NCI-H1092 (cell line): ENCODE data around the gene ARPP19.
A peak's percentile ranks its signal among the peaks of the same experiment; 100 is the strongest.
"Not testable (repeated sequence)": the region's sequence is repeated elsewhere in the genome, so short reads cannot be mapped to it uniquely, and the experiment has no call there.

Source experiments
- DNase-seq: peaks from one replicate; lab custom pipeline; 2025; lab: John Stamatoyannopoulos, UW

The ARPP19 gene, protein sequence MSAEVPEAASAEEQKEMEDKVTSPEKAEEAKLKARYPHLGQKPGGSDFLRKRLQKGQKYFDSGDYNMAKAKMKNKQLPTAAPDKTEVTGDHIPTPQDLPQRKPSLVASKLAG

DNA sequence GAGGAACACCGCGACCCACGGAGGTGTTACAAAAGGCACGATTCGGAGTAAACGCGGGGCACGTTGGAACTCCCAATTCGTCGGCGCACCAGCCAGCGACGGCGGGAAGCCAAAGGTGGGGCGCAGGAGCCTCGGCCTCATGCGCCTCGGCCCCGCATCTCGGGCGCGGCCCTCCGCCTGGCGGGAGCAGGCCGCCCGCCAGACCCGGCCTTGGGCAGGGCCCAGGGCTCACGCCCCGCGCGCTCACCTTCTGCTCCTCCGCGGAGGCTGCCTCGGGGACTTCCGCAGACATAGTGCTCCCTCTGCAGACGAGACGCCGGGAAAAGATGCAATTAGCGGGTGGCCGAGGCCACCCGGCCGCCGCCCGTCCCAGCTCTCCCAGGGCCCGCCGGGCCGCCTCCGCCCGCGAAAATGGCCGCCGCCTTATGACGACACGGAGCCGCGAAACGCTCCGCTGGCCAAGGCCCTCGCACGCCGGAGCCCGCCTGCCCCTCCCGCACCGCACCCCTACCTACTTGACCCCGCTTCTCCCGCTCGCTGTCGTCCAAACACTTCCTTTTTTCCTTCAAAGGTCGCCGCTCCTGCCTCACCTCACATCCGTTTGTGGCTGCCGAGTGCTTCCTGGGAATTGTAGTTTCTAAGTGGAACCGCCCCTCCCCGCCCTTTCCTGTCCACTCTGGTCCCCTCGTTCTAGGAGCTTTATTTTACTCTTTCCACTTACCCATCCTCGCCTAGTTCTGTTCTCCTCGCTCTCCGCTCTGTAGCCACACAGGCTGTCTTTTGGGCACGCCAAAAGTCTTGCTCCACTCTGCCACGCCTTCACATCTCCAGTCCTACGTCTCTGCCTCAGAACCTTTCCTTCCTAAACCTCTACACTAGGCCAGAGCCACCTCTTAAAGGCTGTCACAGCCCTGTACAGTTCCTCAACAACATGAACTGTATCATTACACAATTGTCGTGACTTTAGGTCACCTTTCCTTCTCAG is at the start of gene ARPP19:
Gene ARPP19, minus strand, starts transcription at position 430 of the 985 bp plus-strand sequence. Its CDS starts 138 bp downstream, at position 292.
- peak; percentile 82 for DNase-seq

DNA sequence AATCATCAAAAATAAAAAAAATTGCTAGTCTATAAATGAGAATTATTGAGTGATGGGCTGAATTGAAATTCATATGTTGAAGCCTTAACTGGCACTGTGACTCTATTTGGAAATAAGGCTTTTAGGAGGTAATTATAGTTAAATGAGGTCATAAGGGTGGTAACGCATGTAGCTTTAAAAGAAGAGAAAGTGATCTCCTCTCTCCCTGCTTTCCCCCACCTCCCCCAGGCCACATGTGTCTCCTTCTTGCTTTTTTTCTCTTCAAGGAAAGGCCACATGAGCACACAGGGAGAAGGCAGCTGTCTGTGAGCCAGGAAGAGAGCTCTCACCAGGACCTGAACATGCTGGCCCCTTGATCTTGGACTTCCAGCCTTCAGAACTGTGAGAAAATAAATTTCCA is 48.2 kb upstream of the ARPP19 start:
- DNase-seq, result no peak

DNA sequence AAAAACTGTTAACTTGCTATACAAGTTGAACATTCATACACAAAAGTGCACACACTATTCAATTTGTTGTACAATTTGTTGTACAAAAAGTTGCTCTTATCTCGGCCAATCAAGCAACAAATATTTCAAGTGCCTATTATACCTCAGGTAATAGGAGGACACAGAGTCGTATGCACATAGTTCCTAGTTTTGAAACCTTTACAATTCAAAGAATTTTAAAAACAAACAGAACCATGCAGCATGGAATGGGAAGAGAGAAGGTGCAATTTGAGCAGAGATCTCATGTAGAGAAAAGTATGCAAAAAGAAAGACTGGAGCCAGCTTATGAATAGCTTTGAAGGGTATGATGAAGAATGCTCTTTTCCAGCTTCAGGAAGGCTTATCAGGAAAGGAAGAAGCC is 46.5 kb upstream of the ARPP19 start:
- DNase-seq, result no peak

DNA sequence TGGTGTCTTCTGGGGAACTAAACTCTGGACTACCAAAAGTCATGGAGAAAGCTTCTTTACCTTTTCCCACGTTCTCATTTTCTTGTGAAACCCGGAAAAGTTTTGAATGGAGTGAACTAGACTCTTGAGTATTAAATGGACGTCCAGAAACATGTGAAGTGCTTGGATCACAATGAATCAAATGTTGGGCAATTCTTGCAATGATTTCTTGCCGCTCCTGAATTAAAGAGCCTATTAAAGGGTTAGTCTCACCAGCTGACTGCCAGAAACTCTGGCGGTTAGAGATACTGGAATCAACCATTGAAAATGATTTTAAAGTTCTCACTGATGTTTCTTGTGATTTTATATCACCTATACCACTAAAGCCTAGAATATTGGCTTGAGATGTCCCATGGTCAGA is 40.8 kb upstream of the ARPP19 start:
- no peak for DNase-seq

DNA sequence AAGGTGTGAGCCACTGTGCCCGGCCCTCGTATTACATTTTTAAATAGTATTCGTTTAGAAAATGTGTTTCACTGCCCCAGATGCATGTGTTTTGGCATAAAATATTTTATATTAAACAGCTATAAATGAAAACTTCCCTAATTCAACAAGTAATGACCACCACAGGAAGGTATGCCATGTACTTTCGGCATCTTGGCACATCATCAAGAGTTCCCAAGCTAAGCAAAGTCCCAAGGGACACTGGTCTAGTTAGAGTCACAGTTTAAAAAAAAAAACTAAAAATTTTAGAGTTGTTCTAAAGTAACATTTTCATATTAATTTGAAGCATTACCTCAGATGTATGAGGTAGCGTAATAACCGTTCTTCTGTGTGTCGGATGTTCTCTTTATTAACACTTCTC is 15.6 kb upstream of the ARPP19 start:
- DNase-seq, result no peak

DNA sequence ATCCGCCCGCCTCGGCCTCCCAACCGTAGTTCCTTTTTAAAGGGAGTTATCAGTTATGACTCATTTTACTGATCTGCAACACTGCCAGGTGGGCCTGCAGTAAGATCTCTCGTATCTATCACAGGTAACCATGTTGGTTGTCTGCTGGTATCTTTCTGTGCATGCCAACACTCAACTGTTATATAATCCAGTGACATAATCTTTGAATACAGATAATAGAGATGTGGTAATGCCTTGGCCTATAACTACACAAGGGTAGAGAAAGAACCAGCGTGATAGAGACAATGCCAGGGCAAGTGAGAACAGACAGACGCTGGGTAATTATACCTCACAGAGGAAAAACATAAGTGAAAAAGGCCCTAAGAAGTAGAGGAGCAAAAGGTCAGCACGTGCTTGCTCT is 11.0 kb upstream of the ARPP19 start:
- DNase-seq, result no peak

DNA sequence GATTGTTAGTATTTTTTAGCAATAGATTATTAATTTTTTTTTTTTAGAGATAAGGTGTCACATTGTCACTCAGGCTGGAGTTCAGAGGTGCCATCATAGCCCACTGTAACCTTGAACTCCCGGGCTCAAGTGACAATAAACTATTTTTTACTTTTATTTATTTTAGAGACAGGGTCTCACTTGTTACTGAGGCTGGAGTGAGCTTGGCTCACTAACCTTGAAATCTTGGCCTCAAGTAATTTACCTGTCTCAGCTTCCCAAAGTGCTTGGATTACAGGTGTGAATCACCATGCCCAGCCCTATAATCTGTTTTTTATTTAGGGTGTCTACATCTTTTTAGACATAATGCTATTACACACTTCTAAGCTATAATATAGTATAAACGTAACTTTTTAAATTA is 7.9 kb upstream of the ARPP19 start:
- DNase-seq, result no peak

DNA sequence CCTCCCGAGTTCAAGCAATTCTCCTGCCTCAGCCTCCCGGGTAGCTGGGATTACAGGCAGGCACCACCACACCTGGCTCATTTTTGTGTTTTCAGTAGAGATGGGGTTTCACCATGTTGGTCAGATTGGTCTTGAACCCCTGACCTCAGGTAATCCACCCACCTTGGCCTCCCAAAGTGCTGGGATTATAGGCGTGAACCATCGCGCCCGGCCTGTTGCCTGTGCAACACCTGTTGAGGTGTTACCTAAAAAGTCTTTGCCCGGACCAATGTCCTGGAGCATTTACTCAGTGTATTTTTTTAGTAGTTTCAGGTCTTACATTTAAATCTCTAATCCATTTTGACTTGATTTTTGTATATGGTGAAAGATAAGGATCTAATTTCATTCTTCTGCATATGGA is 6.7 kb upstream of the ARPP19 start:
- DNase-seq, result not testable (repeated sequence)

DNA sequence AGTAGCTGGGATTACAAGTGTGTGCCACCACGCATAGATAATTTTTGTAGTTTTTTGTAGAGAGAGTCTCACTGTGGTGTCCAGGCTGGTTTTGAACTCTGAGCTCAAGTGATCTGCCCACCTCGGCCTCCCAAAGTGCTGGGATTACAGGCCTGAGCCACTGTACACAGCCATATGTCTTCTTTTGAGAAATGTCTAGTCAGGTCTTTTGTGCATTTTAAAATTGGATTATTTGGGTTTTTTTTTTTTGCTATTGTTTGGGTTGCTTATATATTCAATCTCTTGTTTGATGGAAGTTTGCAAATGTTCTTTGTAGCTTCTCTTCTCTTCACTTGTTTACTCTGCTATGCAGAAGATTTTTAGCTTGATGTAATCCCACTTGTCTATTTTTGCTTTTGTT is 6.2 kb upstream of the ARPP19 start:
- no peak for DNase-seq

DNA sequence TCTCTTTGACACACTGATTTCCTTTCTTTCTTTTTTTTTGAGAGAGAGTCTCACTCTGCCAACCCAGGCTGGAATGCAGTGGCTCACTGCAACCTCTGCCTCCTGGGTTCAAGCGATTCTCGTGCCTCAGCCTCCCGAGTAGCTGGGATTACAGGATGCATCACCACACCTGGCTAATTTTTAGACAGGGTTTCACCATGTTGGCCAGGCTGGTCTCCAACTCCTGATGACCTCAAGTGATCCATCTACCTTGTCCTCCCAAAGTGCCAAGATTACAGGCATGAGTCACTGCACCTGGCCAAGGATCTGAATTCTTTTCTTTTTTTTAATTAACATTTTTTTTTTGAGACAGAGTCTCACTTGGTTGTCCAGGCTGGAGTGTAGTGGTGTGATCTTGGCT is 5.8 kb upstream of the ARPP19 start:
- DNase-seq, result not testable (repeated sequence)

DNA sequence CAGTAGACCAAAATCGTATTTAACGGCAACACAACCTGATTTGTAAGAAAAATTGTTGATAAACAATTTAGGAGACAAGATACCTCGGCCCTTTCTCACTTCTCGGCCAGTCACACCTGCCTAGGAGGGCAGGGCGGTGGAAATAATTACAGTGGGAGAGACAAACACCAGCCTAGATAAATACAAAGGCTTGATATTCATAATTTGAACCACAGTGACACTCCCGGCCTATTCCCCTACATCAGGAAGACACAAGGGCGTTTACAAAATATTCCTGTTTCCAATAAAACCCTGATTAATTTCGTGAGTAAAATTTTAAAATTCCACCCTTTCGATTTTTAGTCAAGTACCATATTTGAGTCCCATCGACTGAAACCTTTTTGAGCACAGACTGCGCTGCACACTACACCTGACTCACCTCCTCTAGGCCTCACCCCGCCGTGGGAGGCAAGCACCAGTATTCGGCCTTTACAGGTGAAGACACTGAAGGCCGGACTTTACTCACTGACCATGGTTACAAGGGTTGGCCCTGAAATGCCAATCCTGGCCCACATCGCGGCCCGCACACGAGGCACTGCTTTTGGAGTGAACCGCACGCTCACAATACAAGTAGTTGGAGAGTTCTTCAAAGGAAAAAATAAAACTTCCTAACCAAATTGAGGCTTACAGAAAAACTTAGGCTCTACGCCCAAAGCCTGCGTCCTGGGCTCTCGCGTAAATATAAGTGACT is 794 bp downstream of the ARPP19 start:
- no peak for DNase-seq

DNA sequence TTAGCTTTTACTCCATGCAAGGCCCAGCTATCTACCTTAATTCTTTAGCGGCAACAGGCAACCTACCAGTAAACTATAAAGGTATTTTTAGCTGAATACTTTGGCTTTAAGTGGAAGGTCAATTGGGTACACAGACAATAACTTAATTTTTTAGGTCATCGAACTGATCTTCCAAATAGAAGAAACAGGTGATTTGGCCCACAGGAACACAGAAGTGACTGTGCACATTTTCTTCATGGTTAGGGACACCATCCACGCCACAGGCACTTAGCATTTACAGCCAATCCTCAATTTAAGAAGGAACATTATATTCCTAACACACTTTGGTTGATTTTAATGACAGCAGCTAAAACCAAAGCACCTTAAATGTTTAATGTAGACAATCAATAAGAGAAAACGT is 1.9 kb downstream of the ARPP19 start:
- DNase-seq, result no peak

DNA sequence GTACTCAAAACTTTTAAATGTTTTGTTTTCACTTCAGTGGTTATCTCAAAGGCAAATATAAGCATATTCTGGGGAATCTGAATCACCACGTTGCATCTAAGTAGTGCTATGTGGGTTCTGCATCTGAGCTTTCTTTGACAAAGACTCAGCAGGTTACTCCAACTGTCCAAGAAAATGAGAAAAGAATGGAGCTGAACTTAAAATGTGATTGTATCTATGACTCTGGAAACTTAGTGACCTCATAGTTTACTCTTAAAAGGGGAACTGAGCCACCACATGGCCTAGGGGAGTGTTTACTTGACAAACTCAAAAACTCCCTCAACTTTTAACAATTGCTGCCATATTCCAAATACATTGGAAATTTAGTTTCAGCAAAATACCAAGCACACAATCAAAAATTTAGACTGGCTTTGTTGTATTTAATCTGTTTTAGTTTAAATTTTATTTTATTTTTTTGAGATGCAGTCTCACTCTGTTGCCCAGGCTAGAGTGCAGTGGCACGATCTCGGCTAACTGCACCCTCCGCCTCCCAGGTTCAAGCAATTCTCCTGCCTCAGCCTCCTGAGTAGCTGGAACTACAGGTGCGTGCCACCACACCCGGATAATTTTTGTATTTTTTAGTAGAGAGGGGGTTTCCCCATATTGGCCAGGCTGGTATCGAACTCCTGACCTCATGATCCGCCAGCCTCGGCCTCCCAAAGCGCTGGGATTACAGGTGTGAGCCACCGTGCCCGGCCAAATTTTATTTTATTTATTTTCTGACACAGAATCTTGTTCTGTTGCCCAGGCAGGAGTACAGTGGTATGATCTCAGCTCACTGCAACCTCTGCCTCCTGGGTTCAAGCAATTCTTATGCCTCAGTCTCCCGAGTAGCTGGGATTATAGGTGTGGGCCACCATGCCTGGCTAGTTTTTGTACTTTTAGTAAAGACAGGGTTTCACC is 3.1 kb downstream of the ARPP19 start:
- DNase-seq, result not testable (repeated sequence)

DNA sequence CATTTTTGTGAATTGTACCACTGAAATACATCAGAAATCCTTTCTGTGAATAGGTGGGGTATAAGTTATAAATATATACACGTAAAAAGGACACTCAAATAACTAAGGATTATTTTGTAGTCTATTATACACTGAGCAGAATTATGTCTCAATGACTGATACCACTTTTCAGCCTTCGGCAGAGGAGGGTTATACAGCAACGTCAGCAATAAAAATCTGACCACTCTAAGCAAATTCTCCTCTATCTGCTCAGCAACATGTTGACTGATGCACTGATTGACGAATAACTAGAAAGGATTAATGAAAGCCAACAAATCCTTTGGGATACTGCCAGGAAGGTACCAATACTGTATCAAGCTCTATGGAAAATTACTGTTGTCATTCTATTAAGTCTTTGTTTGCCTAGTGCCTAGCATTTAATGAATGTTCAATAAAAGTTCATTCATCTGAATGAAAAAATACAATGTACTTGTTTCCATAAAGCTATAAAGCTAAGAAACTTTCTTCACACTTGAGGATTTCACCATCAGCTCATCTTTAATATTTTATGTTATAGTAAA is 5.2 kb downstream of the ARPP19 start:
- no peak for DNase-seq

DNA sequence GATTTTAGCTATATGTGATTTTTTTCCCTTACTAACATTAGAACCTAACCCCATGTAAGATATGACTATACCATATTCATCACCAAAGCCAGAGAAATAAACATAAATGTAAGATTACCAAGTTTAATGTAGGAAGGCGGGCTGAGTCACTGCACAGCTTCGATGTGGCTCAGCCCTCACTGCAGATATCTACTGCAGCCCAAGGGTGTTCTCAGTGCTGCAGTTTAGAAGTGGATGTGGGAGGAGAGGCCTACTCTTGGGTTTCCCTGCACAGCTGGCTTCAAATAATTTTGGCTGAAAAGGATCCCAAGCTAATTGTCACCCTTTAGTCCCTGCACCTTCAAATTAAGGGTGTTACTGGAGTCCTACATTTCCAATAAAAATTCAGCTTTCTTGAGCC is 9.3 kb downstream of the ARPP19 start:
- no peak for DNase-seq

DNA sequence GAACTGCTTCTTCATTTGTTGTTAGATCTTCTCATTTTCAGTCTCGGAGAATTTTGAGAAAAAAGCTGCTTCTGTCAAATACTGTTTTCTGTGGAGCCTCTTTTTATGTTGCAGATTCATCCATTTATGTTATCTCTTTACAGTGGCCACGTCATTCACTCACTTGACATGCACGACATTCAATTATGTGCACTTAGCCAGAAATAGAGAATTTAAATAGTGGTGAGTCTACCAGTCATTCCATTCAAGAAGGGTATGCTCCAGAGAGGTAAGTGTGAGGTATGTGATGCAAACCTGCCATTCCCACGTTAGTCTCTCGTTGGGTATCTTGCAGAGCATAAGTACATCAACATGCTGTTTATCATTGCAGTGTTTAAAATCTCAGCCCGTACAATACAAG is 9.8 kb downstream of the ARPP19 start:
- DNase-seq, result no peak

DNA sequence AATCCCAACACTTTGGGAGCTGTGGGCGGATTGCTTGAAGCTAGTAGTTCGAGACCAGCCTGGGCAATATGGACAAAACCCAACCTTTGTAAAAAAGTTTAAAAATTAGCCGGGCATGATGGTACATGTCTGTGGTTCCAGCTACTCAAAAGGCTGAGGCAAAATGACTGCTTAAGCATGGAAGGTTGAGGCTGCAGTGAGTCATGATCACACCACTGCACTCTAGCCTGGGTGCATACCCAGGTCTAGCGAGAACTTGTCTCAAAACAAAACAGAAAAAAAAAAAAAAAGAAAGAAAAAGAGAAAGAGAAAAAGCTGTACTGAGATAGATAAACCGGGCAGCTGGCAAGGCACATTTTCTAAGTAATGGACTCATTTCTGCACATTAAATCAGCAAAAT is 10.6 kb downstream of the ARPP19 start:
- no peak for DNase-seq

DNA sequence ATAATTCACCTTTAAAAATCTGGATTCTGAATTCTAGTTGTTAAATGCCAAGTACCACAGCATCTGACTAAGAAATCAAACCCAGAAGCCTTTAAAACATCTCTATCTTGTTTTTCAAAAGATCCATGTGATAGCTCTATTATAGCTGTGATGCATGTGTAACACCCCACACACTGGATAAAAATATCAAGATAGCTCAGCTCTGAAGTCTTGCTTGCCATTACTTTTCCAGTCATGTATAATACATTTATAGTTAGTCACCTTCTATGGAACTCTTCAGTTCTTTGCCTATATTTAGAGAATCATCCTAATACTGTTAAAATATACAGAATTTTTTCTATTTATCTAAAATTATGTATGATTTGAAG is 11.6 kb downstream of the ARPP19 start:
- DNase-seq, result no peak

DNA sequence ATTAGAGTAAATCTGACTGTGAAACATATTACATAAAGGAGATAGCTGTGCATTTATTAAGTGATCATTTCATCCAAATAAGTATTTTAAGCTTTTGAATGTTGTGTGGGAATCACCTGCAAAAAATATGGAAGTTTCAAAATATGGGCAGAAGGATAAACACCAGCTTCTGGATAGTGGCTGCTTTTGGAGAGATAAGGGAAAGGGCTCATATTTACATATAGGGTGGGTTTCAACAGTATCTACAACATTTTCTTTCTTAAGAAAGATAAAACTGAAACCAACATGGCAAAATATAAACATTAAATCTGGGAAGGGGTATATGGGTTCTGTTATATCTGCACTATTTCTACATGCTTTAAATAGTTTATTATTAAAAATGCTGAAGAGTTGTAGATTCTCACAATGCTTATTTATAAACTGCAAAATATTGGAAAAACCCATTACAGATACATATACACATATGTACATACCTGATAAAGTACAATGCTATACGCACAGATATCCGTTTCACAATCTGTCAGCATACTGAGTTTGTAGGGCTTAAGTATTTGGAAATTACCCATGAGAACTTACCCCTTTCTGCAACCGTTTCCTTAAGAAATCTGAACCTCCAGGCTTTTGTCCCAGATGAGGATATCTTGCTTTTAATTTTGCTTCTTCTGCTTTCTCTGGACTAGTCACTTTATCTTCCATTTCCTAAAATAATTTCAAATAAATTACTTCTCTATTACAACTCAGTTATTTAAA is 12.1 kb downstream of the ARPP19 start:
- no peak for DNase-seq

DNA sequence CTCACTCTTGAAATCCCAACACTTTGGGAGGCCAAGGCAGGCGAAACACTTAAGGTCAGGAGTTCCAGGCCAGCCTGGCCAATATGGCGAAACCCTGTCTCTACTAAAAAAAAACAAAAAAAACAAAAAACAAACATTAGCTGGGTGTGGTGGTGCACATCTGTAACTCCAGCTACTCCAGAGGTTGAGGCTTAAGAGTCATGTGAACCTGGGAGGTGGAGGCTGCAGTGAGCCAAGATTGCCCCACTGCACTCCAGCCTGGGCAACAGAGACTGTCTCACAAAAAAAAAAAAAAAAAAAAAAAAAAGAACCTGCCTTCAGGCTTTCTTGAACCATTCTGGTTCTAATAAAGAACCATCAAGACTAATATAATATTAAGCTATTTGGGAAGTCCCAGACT is 16.5 kb downstream of the ARPP19 start:
- DNase-seq, result no peak

DNA sequence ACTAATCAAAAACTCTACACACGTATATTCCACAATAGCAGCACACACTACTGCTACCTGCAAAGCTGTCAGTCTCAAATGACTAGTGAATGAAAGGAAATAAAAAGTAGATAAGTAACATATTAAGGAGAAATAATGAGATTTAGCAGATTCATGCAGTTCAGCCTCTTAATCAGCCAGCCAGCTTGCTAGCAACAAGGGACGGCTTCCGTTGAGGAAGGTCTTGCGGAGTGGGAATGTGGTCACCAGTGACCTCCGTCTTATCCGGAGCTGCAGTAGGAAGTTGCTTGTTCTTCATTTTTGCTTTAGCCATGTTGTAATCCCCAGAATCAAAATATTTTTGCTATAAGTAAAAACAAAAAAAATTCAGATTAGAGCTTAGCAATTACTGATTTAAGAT is 17.1 kb downstream of the ARPP19 start:
- no peak for DNase-seq
